GM13976 (cell line): ENCODE data around the gene RGS1.

Experiments
- DNase-seq: peaks from one replicate; pipeline ENCODE4 v3.0.0; 2012; ENCODE audit warnings: low spot score
- in situ Hi-C: fragments of 300-500 bp; cut with MboI; formaldehyde crosslinking; loops from one replicate; pipeline ENCODE4 v1.12.0; 2022; ENCODE audit warnings: low sequenced_read_pairs, mixed read lengths, inconsistent platforms; ENCODE audit not compliant: unreplicated experiment
- TF ChIP-seq, protein P1 (sequence below): IDR thresholded peaks from 2 replicates; pipeline ENCODE4 v1.5.1; 2012; ENCODE audit warnings: borderline replicate concordance, mild to moderate bottlenecking; ENCODE audit not compliant: insufficient read depth; ENCODE audit errors: extremely low read depth, missing control alignments, control extremely low read depth

Gene RGS1

DNA sequence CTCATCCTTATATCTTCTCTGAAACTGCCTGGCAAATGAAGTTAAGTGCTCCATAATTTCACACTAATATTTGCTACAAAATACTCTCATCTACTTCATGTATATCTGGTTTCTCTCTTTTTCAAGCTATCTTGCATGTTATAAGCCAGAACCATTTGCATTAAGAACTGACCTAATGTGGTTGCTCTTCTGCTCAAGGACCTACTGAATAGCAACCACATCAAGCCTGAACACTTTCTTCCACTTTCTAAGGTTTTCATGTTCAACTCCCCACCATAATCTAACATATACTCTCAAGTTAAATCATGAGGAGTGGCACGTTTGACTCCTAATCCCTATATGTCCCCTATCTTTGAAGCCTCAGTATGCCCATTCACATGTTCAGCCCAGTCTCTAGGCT lies 27.2 kb downstream of the RGS1 start:
- TF ChIP-seq, protein P1, sequence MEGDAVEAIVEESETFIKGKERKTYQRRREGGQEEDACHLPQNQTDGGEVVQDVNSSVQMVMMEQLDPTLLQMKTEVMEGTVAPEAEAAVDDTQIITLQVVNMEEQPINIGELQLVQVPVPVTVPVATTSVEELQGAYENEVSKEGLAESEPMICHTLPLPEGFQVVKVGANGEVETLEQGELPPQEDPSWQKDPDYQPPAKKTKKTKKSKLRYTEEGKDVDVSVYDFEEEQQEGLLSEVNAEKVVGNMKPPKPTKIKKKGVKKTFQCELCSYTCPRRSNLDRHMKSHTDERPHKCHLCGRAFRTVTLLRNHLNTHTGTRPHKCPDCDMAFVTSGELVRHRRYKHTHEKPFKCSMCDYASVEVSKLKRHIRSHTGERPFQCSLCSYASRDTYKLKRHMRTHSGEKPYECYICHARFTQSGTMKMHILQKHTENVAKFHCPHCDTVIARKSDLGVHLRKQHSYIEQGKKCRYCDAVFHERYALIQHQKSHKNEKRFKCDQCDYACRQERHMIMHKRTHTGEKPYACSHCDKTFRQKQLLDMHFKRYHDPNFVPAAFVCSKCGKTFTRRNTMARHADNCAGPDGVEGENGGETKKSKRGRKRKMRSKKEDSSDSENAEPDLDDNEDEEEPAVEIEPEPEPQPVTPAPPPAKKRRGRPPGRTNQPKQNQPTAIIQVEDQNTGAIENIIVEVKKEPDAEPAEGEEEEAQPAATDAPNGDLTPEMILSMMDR, result no peak
- DNase-seq, result no peak
- in situ Hi-C loops, result no loop called here

DNA sequence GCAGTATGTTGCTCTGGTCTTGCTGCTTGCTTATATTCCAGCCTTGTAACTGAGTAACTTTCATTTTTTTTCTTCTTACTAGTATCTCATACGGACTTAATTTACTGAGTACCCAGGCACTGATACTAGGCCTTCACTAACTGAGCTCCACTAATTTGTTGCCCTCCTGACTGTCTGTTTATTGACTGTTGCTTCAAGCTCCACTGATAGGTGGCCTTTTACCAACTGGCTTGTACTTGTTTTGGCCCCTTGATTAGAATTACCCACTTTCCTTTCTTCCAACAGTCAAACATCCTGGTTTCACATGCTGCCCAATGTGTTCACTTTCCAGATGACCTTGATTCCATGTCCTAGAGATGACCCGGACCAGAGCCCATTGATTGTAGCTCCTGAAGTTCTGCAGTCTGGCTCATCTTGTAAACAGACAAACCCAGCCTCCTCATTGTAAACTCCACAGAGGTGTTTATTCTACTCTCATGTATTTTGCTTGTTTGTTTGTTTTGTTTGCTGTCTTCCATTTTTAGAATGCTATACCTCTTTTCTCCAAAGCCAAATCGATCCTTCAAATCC lies 27.7 kb downstream of the RGS1 start:
- in situ Hi-C loops, result no loop called here
- no peak for DNase-seq
- TF ChIP-seq, protein P1, result no peak

DNA sequence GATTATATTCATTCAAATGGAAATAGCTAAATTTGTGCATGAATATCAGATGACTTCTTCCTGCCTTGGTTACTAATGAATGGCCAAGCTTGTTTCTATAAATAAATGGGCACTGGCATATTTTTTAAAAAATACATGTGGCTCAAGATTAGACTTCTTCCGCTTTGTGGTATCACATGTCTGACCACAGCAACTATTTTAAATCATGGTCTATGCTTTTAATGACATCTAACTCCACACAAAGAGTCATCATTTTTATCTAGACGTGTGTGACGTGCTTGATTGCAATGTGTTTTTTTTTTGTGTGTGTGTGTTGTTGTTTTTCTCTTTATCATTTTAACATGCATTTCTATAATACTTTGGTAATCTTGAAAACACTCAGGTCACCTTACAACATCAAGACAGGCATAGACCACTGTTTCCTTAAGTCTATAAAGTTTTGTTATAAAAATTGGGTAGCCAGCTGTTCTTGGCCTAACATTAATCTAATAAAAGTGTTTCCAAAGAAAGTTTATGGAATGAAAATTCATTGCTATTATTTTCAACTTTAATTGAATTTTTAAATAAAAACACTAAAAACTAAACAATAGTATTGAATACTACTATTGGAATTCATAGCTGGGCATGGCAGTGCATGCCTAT lies 29.5 kb downstream of the RGS1 start:
- in situ Hi-C loops, result loop anchor here (5.0 kb wide), 1 partner anchor 133 kb away; no protein-coding TSS in a partner anchor
- TF ChIP-seq, protein P1, result no peak
- no peak for DNase-seq

- no peak for DNase-seq
- TF ChIP-seq, protein P1, result no peak
- in situ Hi-C loops, result loop anchor here (5.0 kb wide), 1 partner anchor 136 kb away; no protein-coding TSS in a partner anchor
Measured at GRCh38 chr1:192608671-192609070, 33.1 kb downstream of the RGS1 start.

GRCh38 chr1:192609110-192610079 lies 33.8 kb downstream of the RGS1 start:
- TF ChIP-seq, protein P1, result peak; percentile 39
- in situ Hi-C loops, result loop anchor here (5.0 kb wide), 1 partner anchor 137 kb away; no protein-coding TSS in a partner anchor
- DNase-seq, result peak; percentile 64
